Measurements from ENCODE around the gene FGF14.

FGF14 gene

DNA sequence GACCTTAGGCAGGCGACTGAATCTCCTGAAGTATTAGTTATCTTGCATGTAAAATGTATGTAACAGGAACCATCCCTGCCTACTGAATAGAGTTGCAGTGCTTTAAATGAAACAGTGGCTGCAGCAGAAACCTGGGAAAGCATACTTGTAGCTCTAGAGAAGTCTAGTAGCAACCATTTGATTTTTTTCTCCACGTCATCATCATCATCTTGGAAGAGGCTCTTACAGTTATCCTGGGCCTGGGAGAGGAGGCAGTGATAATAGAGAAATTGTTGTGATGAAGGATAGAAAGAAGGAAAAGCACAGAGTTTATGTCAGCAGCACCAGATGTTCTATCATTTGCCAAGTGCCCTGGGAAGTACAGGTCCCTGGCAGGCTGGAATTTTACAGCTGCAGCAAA, 571.8 kb downstream of the FGF14 start:
- DNase-seq (ENCODE audit: low read depth): no peak
- H3K4me3 ChIP-seq (ENCODE audit: low read depth, low read length): no peak overlapping the region
- no peak for TF ChIP-seq CTCF (IDR thresholded peaks at IDR 0.05; ENCODE audit: low read depth, low read length, missing control alignments)

DNA sequence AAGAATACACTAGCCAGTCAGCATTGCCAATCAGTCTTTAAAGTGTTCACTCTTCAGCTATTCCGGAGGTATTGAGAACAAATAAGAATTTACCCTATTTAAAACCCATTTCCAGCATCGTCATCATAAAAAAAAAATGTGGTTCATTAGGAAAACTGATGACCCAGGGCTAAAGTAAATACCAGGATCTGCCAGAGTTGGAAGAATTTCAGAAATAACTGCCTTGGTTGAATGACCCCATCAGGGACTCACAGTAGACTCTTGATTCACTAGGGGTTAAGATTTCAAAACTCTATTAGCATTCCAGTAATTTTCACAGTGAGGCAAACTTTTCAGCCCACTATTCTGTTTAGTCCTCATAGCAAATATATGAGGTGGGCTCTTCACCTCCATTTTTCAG, 572.4 kb downstream of the FGF14 start:
- DNase-seq (ENCODE audit: low read depth): no peak
- TF ChIP-seq CTCF (IDR thresholded peaks at IDR 0.05; ENCODE audit: low read depth, low read length, missing control alignments): no peak

DNA sequence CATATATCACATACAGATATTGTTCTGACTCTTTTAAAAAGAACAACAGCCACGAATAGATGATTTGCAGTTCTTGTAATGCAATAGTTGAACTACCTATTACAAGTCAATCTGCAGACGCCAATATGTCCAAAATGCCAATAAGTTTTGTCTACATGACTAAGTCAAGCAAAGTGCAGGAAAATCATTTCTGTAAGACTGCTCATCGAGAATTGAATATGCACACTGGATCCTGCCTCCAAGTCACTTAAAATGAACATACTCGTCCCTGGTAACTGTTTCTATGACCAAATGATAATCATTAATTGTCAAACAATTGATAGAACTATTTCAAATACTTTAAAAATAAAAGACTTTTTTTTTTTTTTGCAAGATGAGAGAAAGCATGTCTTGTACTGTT, 573.7 kb downstream of the FGF14 start:
- no peak for DNase-seq (ENCODE audit: low read depth)
- no peak overlapping the region for H3K4me3 ChIP-seq (ENCODE audit: low read depth, low read length)
- no peak for TF ChIP-seq CTCF (IDR thresholded peaks at IDR 0.05; ENCODE audit: low read depth, low read length, missing control alignments)

More for the DNA sequence above, 572.4 kb downstream of the FGF14 start:
- no peak overlapping the region for H3K4me3 ChIP-seq (ENCODE audit: low read depth, low read length)

DNA sequence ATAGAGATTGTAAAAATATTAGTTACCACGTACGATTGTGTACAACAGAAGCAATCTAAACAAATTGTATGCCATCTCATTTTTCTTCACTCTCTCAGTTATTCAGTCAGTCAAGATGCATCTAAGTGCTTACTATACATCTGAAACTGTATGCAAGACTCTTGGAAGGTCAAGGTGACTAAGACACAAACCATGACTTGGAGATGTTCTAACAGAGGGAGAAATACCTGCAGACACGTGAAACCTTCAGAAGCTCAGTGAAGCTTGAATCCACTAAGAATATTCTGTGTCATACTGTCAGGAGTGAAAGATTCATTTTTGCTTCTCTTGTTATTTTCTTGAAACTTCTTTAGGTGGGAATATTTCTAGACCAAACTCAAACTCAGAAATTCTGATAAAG, 584.0 kb downstream of the FGF14 start:
- no peak for DNase-seq (ENCODE audit: low read depth)
- H3K4me3 ChIP-seq (ENCODE audit: low read depth, low read length): no peak overlapping the region
- no peak for TF ChIP-seq CTCF (IDR thresholded peaks at IDR 0.05; ENCODE audit: low read depth, low read length, missing control alignments)

- no peak overlapping the region for H3K4me3 ChIP-seq (ENCODE audit: low read depth, low read length)
- DNase-seq (ENCODE audit: low read depth): no peak
Measured at GRCh38 chr13:101811881-101812280, 590.0 kb downstream of the FGF14 start.

GRCh38 chr13:101811284-101811839, 590.5 kb downstream of the FGF14 start:
- no peak for DNase-seq (ENCODE audit: low read depth)
- H3K4me3 ChIP-seq (ENCODE audit: low read depth, low read length): no peak overlapping the region
- TF ChIP-seq CTCF (IDR thresholded peaks at IDR 0.05; ENCODE audit: low read depth, low read length, missing control alignments): no peak

More at GRCh38 chr13:101811881-101812280, 590.0 kb downstream of the FGF14 start:
- no peak for TF ChIP-seq CTCF (IDR thresholded peaks at IDR 0.05; ENCODE audit: low read depth, low read length, missing control alignments)

DNA sequence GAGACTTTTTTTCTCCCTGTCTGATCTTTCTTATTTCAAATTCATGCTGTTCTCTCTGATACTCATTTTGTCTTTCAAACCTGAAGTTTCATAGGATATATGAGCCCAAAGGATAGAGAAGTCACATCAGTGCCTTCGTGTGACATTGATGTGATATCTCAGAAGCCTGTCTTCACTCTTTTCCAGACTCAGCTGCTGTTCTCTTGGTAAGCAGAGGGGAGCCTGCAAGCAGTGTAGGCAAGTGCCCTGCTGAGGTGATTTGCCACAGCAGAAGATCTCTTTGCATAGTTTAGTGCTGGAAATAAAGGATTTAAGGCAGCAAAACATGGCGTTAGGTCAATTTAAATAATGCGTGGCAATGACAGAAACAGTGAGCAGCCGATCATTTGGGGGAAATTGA, 602.7 kb downstream of the FGF14 start:
- H3K4me3 ChIP-seq (ENCODE audit: low read depth, low read length): no peak overlapping the region
- TF ChIP-seq CTCF (IDR thresholded peaks at IDR 0.05; ENCODE audit: low read depth, low read length, missing control alignments): no peak
- no peak for DNase-seq (ENCODE audit: low read depth)
